Mesenchymal stem cell (in vitro differentiated cells and primary cell): ENCODE measurements around the gene VPS13A.
"Not testable (repeated sequence)": the region's sequence is repeated elsewhere in the genome, so short reads cannot be mapped to it uniquely, and the experiment has no call there.

Experiments used
- DNase-seq: peaks from one replicate; pipeline ENCODE4 v3.0.0-alpha.2; 2013
- H2AFZ ChIP-seq: one replicate; pipeline ENCODE4 v1.6.1; 2013; ENCODE audit warnings: low read depth, mild to moderate bottlenecking, control low read depth, inconsistent platforms, low read length, moderate library complexity
- H2AK5ac ChIP-seq: 2 replicates; pipeline ENCODE4 v1.6.1; 2013; ENCODE audit warnings: low read length, moderate library complexity, mild to moderate bottlenecking, inconsistent platforms; ENCODE audit not compliant: severe bottlenecking
- H2BK120ac ChIP-seq: one replicate; pipeline ENCODE4 v1.6.1; 2013; ENCODE audit warnings: low read depth, mild to moderate bottlenecking, inconsistent platforms, low read length, moderate library complexity
- H2BK12ac ChIP-seq, 2 experiments: one replicate each; pipeline ENCODE4 v1.6.1; 2013; ENCODE audit warnings: inconsistent platforms in 2 of 2, low read length in 2 of 2, mild to moderate bottlenecking in 2 of 2, moderate library complexity in 2 of 2, control low read depth in 1 of 2
- H2BK15ac ChIP-seq: one replicate; pipeline ENCODE4 v1.6.1; 2013; ENCODE audit warnings: mild to moderate bottlenecking, low read depth, inconsistent platforms; ENCODE audit not compliant: poor library complexity, severe bottlenecking
- H2BK5ac ChIP-seq: 2 replicates; pipeline ENCODE4 v1.6.1; 2013; ENCODE audit warnings: low read depth, mild to moderate bottlenecking, low read length, control low read depth, inconsistent platforms; ENCODE audit not compliant: poor library complexity, severe bottlenecking
- H3K14ac ChIP-seq, 2 experiments: one replicate each; pipeline ENCODE4 v1.6.1; 2013; ENCODE audit warnings: inconsistent platforms in 2 of 2, low read length in 2 of 2, control low read depth in 1 of 2, mild to moderate bottlenecking in 1 of 2, moderate library complexity in 1 of 2
- H3K18ac ChIP-seq, 2 experiments: one replicate each; pipeline ENCODE4 v1.6.1; 2013; ENCODE audit warnings: inconsistent platforms in 2 of 2, low read length in 2 of 2, control low read depth in 1 of 2, low read depth in 1 of 2, mild to moderate bottlenecking in 1 of 2
- H3K23ac ChIP-seq, 2 experiments: one replicate each; pipeline ENCODE4 v1.6.1; 2013; ENCODE audit warnings: inconsistent platforms in 2 of 2, low read length in 2 of 2, mild to moderate bottlenecking in 2 of 2, moderate library complexity in 2 of 2, control low read depth in 1 of 2
- H3K27ac ChIP-seq: 2 replicates; pipeline ENCODE4 v1.5.1; 2013; ENCODE audit warnings: mild to moderate bottlenecking, moderate library complexity, low read length, control low read depth, inconsistent platforms; ENCODE audit not compliant: poor library complexity, severe bottlenecking
- H3K27me3 ChIP-seq, 2 experiments: 2 replicates each; pipeline versions ENCODE4 v1.6.1 to v1.7.0; 2013; ENCODE audit warnings: low read length in 2 of 2, mild to moderate bottlenecking in 2 of 2, moderate library complexity in 2 of 2, control low read depth in 1 of 2, inconsistent platforms in 1 of 2; ENCODE audit not compliant: control insufficient read depth in 1 of 2, insufficient read depth in 1 of 2
- H3K36me3 ChIP-seq, 2 experiments: 2 replicates each; pipeline versions ENCODE4 v1.6.1 to v1.7.0; 2013; ENCODE audit warnings: low read length in 2 of 2, control low read depth in 1 of 2, inconsistent platforms in 1 of 2, low read depth in 1 of 2, mild to moderate bottlenecking in 1 of 2; ENCODE audit not compliant: insufficient read depth in 2 of 2, control insufficient read depth in 1 of 2
- H3K4ac ChIP-seq, 2 experiments: one replicate each; pipeline ENCODE4 v1.6.1; 2013; ENCODE audit warnings: inconsistent platforms in 2 of 2, low read length in 2 of 2, mild to moderate bottlenecking in 2 of 2, moderate library complexity in 2 of 2, control low read depth in 1 of 2, low read depth in 1 of 2
- H3K4me1 ChIP-seq: 2 replicates; pipeline ENCODE4 v1.6.1; 2013; ENCODE audit warnings: low read depth, low read length, control low read depth; ENCODE audit not compliant: control insufficient read depth, insufficient read depth
- H3K4me2 ChIP-seq: 2 replicates; pipeline ENCODE4 v1.6.1; 2013; ENCODE audit warnings: low read length, mild to moderate bottlenecking, inconsistent platforms; ENCODE audit not compliant: poor library complexity, severe bottlenecking
- H3K4me3 ChIP-seq, 2 experiments: 2 replicates each; pipeline versions ENCODE4 v1.5.1 to v1.7.0; 2013; ENCODE audit warnings: low read length in 2 of 2, mild to moderate bottlenecking in 2 of 2, control low read depth in 1 of 2, low read depth in 1 of 2; ENCODE audit not compliant: insufficient read depth in 1 of 2
- H3K79me1 ChIP-seq: replicated peaks from 2 replicates; pipeline ENCODE4 v1.6.1; 2013; ENCODE audit warnings: mild to moderate bottlenecking, control low read depth, low read length, inconsistent platforms; ENCODE audit not compliant: poor library complexity, severe bottlenecking
- H3K9ac ChIP-seq: 2 replicates; pipeline ENCODE4 v1.7.0; 2013; ENCODE audit warnings: mild to moderate bottlenecking, low read length, moderate library complexity
- H3K9me3 ChIP-seq: 2 replicates; pipeline ENCODE4 v1.7.0; 2013; ENCODE audit warnings: mild to moderate bottlenecking, low read length; ENCODE audit not compliant: control insufficient read depth
- H4K8ac ChIP-seq: one replicate; pipeline ENCODE4 v1.6.1; 2013; ENCODE audit warnings: inconsistent platforms, mild to moderate bottlenecking, low read length, moderate library complexity
- H4K91ac ChIP-seq: one replicate; pipeline ENCODE4 v1.6.1; 2013; ENCODE audit warnings: mild to moderate bottlenecking, low read length, inconsistent platforms
- WGBS: methylation state at CpG from one replicate; pipeline ENCODE4 v1.1.7; 2013; ENCODE audit warnings: mixed read lengths; 5-methylcytosine and 5-hydroxymethylcytosine counted together

Gene VPS13A

DNA sequence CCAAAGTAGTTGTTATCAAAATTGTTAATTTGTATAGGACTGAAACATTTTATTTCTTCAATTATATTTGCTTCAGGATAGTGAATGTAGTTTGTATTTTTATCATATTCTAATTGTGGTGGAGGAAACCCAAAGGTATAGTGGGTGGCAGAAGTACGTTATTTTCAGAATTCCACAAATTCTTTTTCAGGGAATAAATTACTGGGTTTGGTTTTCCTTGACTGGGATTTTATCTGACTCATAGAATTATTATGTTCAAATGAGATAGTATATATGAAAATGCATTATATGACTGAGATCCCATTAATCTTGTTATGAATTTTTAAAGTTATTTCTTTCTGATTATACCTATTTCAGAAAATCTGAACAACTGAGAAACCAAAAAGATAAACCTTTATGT is 73.7 kb downstream of the VPS13A start:
- Histone ChIP-seq H3K27me3 (no peaks in the 10 kb centered on the region), H3K27ac (no peak overlapping the region), H3K36me3 (peaks cover 0 to 5% of the 10 kb centered on the region in 2 experiments), H3K23ac (no peak overlapping the region), H3K18ac (no peak overlapping the region), H2BK120ac (no peak overlapping the region), H2AFZ (no peak overlapping the region), H3K79me1 (peaks cover 1% of the 10 kb centered on the region), H2BK15ac (no peak overlapping the region), H3K9ac (no peak overlapping the region), H3K14ac (no peak overlapping the region), H3K4me1 (no peaks in the 10 kb centered on the region), H2BK5ac (no peak overlapping the region), H4K8ac (no peak overlapping the region), H3K4ac (no peak overlapping the region), H4K91ac (no peak overlapping the region), H2BK12ac (no peak overlapping the region), H3K4me2 (no peak overlapping the region), H3K9me3 (no peaks in the 10 kb centered on the region), H3K4me3 (no peak overlapping the region), H2AK5ac (no peak overlapping the region)
- WGBS = 71% methylated on average over 1 of the region's 1 CpG
- DNase-seq = no peak

DNA sequence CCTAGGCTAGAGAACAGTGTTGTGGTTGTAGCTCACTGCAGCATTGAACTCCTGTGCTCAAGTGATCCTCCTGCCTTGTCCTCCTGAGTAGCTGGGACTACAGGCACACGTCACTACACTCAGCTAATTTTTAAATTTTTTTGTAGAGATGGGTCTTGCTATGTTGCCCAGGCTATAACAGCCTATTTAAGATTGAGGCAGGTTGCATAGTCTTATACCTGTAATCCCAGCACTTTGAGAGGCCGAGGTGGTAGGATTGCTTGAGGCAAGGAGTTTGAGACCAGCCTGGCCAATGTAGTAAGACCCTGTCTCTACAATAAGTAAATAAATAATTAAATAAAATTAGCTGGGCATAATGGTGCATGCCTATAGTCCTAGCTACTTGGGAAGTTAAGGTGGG is 79.9 kb downstream of the VPS13A start:
- Histone ChIP-seq H2BK12ac (no peak overlapping the region), H3K4ac (no peak overlapping the region), H3K4me3 (no peak overlapping the region), H4K8ac (no peak overlapping the region), H3K9ac (no peak overlapping the region), H3K14ac (no peak overlapping the region), H3K36me3 (peaks cover 0 to 3% of the 10 kb centered on the region in 2 experiments), H2AK5ac (no peak overlapping the region), H3K9me3 (peaks cover 3% of the 10 kb centered on the region), H2BK5ac (no peak overlapping the region), H3K27me3 (no peaks in the 10 kb centered on the region), H3K4me2 (no peak overlapping the region), H4K91ac (no peak overlapping the region), H3K23ac (no peak overlapping the region), H2BK120ac (no peak overlapping the region), H3K18ac (no peak overlapping the region), H3K27ac (no peak overlapping the region), H3K4me1 (no peaks in the 10 kb centered on the region), H2AFZ (no peak overlapping the region), H3K79me1 (no peaks in the 10 kb centered on the region), H2BK15ac (no peak overlapping the region)
- DNase-seq = no peak
- 83% methylated on average over 1 of the region's 2 CpGs for WGBS

DNA sequence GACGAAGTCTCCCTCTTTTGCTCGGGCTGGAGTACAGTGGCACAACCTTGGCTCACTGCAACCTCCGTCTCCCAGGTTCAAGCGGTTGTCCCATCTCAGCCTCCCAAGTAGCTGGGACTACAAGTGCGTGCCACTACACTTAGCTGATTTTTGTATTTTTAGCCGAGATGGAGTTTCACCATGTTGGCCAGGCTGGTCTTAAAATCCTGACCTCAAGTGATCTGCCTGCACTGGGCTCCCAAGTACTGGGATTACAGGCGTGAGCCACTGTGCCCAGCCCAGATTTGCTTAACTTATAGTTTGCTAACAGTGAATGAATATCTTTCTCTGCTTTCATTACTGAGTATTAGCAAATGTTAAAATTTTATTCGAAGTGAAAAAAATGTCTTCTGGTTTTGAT is 84.3 kb downstream of the VPS13A start:
- no peak for DNase-seq
- Histone ChIP-seq H3K23ac (no peak overlapping the region), H3K27me3 (no peaks in the 10 kb centered on the region), H3K4me2 (no peak overlapping the region), H3K4ac (no peak overlapping the region), H2BK15ac (no peak overlapping the region), H2BK12ac (no peak overlapping the region), H3K27ac (no peak overlapping the region), H3K4me3 (no peak overlapping the region), H2AK5ac (no peak overlapping the region), H2BK120ac (no peak overlapping the region), H4K91ac (no peak overlapping the region), H3K9me3 (no peaks in the 10 kb centered on the region), H4K8ac (no peak overlapping the region), H3K79me1 (peaks cover 2% of the 10 kb centered on the region), H2AFZ (no peak overlapping the region), H3K9ac (no peak overlapping the region), H2BK5ac (no peak overlapping the region), H3K4me1 (no peaks in the 10 kb centered on the region), H3K14ac (no peak overlapping the region), H3K36me3 (peaks cover 0 to 3% of the 10 kb centered on the region in 2 experiments), H3K18ac (no peak overlapping the region)
- 98% methylated on average over 7 of the region's 8 CpGs for WGBS

DNA sequence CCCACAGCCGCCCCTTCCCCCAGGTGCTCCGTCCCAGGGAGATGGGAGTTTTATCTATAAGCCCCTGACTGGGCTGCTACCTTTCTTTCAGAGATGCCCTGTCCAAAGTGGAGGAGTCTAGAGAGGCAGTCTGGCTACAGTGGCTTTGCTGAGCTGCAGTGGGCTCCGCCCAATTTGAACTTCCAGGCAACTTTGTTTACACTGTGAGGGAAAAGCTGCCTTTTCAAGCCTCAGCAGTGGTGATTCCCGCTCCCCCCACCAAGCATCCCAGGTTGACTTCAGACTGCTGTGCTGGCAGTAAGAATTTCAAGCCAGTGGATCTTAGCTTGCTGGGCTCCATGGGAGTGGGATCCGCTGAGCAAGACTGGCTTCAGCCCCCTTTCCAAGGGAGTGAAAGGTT is 90.4 kb downstream of the VPS13A start:
- H4K91ac ChIP-seq, H3K9ac ChIP-seq, H3K79me1 ChIP-seq, H3K4me1 ChIP-seq, H2AK5ac ChIP-seq, H2BK15ac ChIP-seq, H3K9me3 ChIP-seq, H3K4me3 ChIP-seq, H2AFZ ChIP-seq, H3K4me2 ChIP-seq, H2BK5ac ChIP-seq, H3K18ac ChIP-seq, H2BK12ac ChIP-seq, H3K27me3 ChIP-seq, H3K14ac ChIP-seq, H3K23ac ChIP-seq, H3K27ac ChIP-seq, H3K36me3 ChIP-seq, H3K4ac ChIP-seq, H2BK120ac ChIP-seq: not testable (repeated sequence)
- H4K8ac ChIP-seq = peak overlapping the region; percentile 7
- WGBS = 81% methylated on average over 5 of the region's 5 CpGs
- peak; percentile 20 for DNase-seq
